Subcutaneous adipose tissue (tissue), 4 donors: ENCODE results near the gene TSC22D1. TPM values are rescaled to one million over a fixed set of nuclear protein-coding genes. Genes with fewer than 3 reads are reported as not detected.

ENCODE experiments used
- CTCF ChIP-seq: fragments of 450-650 bp; IDR thresholded peaks from one replicate; pipeline ENCODE4 v1.5.1; 2016; ENCODE audit warnings: low read depth, mild to moderate bottlenecking, control low read depth, antibody characterized with exemption, moderate library complexity
- total RNA-seq, 4 donors: library from RNA; depleted of rRNA; stranded (reverse); fragments of >200 nt; gene quantifications; one replicate each; pipeline ENCODE4 v1.1.0, GENCODE V29; 2016

The TSC22D1 gene
- total RNA-seq, 4 donors from 2014 or later: 77.0 to 182 (median 92.1) TPM

GRCh38 chr13:44463759-44464158 is 112.4 kb downstream of the TSC22D1 start:
- no peak for TF ChIP-seq CTCF

GRCh38 chr13:44459674-44460073 is 116.5 kb downstream of the TSC22D1 start:
- TF ChIP-seq CTCF: no peak

DNA sequence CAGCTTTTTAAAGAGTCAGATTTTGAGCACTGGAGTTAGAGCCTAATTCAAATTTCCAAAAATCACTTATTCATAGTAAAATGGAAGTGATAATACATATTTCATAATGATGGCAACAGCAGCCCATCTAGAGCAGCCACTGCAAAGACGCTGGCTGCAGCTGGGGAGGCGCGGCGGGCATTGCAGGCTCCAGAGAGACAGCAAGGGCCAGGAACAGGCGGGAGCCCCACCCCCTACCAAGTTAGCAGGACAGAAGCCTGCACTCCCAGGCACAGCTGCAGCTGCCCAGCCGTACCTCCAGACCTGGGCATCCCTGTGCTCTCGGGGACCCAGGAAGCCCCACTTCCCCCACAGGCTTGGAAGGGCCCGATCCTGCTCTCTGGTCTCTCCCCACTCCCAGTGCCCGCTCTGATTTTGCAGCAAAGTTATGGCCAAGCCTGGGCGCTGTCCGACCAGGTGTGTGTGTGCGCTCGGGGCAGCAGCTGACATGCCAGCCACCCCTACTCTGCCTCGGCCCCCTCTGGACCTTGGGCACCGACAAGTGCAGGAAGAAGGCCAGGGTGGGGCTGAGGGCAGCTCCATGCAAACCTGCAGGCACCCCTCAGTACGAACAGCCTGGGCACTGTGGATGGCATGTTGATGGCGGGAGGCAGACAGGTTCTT is 117.7 kb downstream of the TSC22D1 start:
- no peak for TF ChIP-seq CTCF

- no peak for TF ChIP-seq CTCF
Measured at GRCh38 chr13:44455769-44456168, 120.4 kb downstream of the TSC22D1 start.

- TF ChIP-seq CTCF: no peak
Measured at GRCh38 chr13:44453881-44454280, 122.2 kb downstream of the TSC22D1 start.

- TF ChIP-seq CTCF: no peak
Measured at GRCh38 chr13:44453069-44453468, 123.1 kb downstream of the TSC22D1 start.

DNA sequence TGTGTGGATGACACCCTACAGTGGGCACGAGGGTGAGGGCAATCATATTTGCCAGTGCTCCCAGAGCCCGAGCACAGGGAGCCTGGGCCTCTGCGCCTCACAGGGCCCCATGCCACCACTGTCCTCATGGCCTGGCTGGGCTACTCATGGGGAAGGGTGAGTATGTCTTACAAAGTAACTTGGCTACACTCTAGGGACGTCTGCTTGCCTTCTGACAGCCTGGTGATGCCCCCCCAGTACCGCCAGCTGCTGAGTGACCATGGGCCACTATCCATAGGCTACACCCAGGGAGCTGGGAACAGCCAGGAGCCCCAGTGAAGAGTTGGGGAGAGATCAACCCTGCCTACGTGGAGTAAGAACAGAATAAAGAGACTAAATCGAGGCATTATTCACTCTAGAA is 123.7 kb downstream of the TSC22D1 start:
- no peak for TF ChIP-seq CTCF
